GM13977 (cell line): ENCODE data around the gene NUP54.

Experiments used
- DNase-seq: peaks from one replicate; pipeline ENCODE4 v3.0.0; 2012; ENCODE audit warnings: low spot score
- CTCF ChIP-seq: IDR thresholded peaks from 2 replicates; pipeline ENCODE4 v1.5.1; 2012; ENCODE audit warnings: mild to moderate bottlenecking, control low read depth; ENCODE audit not compliant: insufficient read depth; ENCODE audit errors: extremely low read depth, missing control alignments
- in situ Hi-C: fragments of 300-500 bp; cut with MboI; formaldehyde crosslinking; loops from one replicate; pipeline ENCODE4 v1.12.0; 2022; ENCODE audit warnings: low sequenced_read_pairs, low pct_unique_long_range_greater_than_20kb, mixed read lengths, inconsistent platforms; ENCODE audit not compliant: unreplicated experiment

NUP54 gene

GRCh38 chr4:76148142-76148865, at the start of gene NUP54:
Gene NUP54, minus strand, starts transcription at chr4:76148397. Its CDS starts 23 bp downstream, at chr4:76148374.
- in situ Hi-C loops: no loop called here
- TF ChIP-seq CTCF: no peak

GRCh38 chr4:76197031-76197743, 49.0 kb upstream of the NUP54 start:
- in situ Hi-C loops: no loop called here
- TF ChIP-seq CTCF: no peak
- no peak for DNase-seq

More at GRCh38 chr4:76148142-76148865, at the start of gene NUP54:
- DNase-seq: peak; percentile 93

- no peak for DNase-seq
- in situ Hi-C loops: no loop called here
- no peak for TF ChIP-seq CTCF
These were observed 48.2 kb upstream of the NUP54 start for GRCh38 chr4:76196376-76196775.

- in situ Hi-C loops: no loop called here
- TF ChIP-seq CTCF: no peak
- no peak for DNase-seq
These were observed 47.1 kb upstream of the NUP54 start for GRCh38 chr4:76195326-76195725.

GRCh38 chr4:76194325-76194724, 46.1 kb upstream of the NUP54 start:
- in situ Hi-C loops: no loop called here
- DNase-seq: no peak
- TF ChIP-seq CTCF: no peak

GRCh38 chr4:76192236-76192635, 44.0 kb upstream of the NUP54 start:
- DNase-seq: no peak
- in situ Hi-C loops: no loop called here
- TF ChIP-seq CTCF: no peak
